ENCODE measurements around the gene POLR2M.

Gene POLR2M

GRCh38 chr15:57697588-57697987, 8.9 kb upstream of the POLR2M start:
- in situ Hi-C loops (cut with MboI; ENCODE audit: low sequenced_read_pairs, unreplicated experiment): no loop called here
- no peak for DNase-seq (ENCODE audit: low spot score)

GRCh38 chr15:57698243-57698642, 8.3 kb upstream of the POLR2M start:
- TF ChIP-seq CTCF (IDR thresholded peaks at IDR 0.05; ENCODE audit: borderline replicate concordance, control extremely low read depth, extremely low read depth, insufficient read depth, missing control alignments): no peak
- no peak for DNase-seq (ENCODE audit: low spot score)
- in situ Hi-C loops (cut with MboI; ENCODE audit: low sequenced_read_pairs, unreplicated experiment): no loop called here

More at GRCh38 chr15:57697588-57697987, 8.9 kb upstream of the POLR2M start:
- TF ChIP-seq CTCF (IDR thresholded peaks at IDR 0.05; ENCODE audit: borderline replicate concordance, control extremely low read depth, extremely low read depth, insufficient read depth, missing control alignments): no peak

GRCh38 chr15:57698991-57699390, 7.5 kb upstream of the POLR2M start:
- no peak for TF ChIP-seq CTCF (IDR thresholded peaks at IDR 0.05; ENCODE audit: borderline replicate concordance, control extremely low read depth, extremely low read depth, insufficient read depth, missing control alignments)
- in situ Hi-C loops (cut with MboI; ENCODE audit: low sequenced_read_pairs, unreplicated experiment): no loop called here
- no peak for DNase-seq (ENCODE audit: low spot score)

- no peak for TF ChIP-seq CTCF (IDR thresholded peaks at IDR 0.05; ENCODE audit: borderline replicate concordance, control extremely low read depth, extremely low read depth, insufficient read depth, missing control alignments)
- in situ Hi-C loops (cut with MboI; ENCODE audit: low sequenced_read_pairs, unreplicated experiment): no loop called here
- DNase-seq (ENCODE audit: low spot score): no peak
These were observed 3.1 kb upstream of the POLR2M start for GRCh38 chr15:57703387-57703786.

- in situ Hi-C loops (cut with MboI; ENCODE audit: low sequenced_read_pairs, unreplicated experiment): no loop called here
- no peak for DNase-seq (ENCODE audit: low spot score)
- no peak for TF ChIP-seq CTCF (IDR thresholded peaks at IDR 0.05; ENCODE audit: borderline replicate concordance, control extremely low read depth, extremely low read depth, insufficient read depth, missing control alignments)
These were observed 2.1 kb upstream of the POLR2M start for GRCh38 chr15:57704441-57704840.

GRCh38 chr15:57705746-57706404, 639 bp upstream of the POLR2M start:
- DNase-seq (ENCODE audit: low spot score): no peak
- in situ Hi-C loops (cut with MboI; ENCODE audit: low sequenced_read_pairs, unreplicated experiment): no loop called here

More at GRCh38 chr15:57705746-57706404, 639 bp upstream of the POLR2M start:
- TF ChIP-seq CTCF (IDR thresholded peaks at IDR 0.05; ENCODE audit: borderline replicate concordance, control extremely low read depth, extremely low read depth, insufficient read depth, missing control alignments): no peak

Data from GM13976 (cell line).